Anterior cingulate cortex (tissue), 58 donors: Measurements from ENCODE around the gene WDR5B.
A peak's percentile ranks its signal among the peaks of the same experiment; 100 is the strongest.

Source experiments
- DNase-seq, 58 donors: peaks; one replicate each; lab custom pipeline; 2025; lab: John Stamatoyannopoulos, UW

The WDR5B gene

DNA sequence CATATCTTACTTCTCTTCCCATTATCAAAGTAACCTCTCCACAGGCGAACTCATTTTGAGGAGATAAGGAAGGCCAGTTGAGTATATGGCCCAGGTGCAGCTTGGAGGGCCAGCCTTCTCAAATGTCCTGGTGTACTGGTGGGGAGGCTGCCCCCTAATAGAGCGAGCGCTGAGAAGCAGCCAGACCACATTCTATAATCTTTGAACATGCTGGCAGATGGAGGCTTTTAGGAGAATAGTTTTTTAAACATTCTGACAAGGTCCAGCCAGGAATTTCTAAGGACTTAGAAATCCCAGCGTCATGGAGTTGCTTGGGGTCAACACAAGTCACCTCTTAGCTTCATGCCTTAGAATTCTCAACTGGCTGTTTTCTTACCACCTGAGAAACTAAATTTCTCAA is 5.8 kb downstream of the WDR5B start:
- no peak for DNase-seq

DNA sequence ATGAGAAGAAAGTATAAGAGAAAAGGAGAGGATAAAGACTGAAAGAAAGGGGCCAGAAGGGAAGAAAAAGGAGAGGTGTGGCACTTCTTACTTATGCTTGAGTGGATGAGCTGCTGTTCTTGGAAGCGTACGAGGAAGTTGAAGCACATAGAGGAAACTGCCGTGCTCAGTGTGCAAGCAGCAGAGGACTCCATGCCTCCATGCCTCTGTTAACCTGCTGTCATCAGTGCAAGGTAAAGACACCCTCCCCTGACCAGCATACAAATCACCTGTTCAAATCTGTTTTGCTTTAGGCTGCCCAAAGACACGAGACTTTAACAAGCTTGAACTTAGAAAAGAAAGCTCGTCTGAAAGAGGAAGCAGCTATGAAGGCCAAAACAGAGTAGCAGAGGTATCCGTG is 6.4 kb downstream of the WDR5B start:
- no peak for DNase-seq

DNA sequence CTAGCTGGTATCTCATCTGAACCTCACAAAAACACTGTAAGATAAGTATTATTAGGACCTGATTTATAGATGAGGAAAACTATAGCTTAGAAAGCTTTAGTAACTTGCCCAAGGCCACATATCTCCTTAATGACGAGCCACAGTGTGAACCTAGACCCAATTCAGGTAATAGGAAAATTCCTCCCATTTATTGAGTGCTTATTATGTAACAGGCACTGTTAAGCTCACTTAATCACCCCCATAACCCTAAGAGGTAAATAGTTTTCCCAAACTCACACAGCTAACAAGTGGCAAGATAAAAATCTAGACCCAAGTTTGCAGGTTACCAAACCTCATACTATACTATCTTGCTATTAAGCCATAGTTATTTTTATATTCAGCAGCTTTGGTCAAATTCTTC is 7.9 kb downstream of the WDR5B start:
- no peak for DNase-seq

DNA sequence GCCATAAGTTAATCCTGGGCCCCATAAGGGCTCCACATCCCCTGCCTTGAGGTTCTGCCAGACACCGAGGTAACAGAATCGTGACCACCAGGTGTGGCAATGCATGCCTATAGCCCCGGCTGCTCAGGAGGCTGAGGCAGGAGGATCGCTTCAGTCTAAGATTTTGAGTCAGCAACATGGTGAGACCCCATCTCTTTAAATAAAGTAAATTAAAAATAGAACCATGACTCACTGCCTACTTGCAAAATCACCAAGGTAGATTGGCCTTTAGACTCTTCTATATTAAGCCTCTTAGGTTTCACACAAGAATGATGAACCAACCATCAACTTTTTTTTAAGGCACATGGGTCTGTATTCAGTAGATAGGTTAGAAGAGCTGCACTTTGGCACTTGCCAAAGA is 9.7 kb downstream of the WDR5B start:
- DNase-seq, result no peak

DNA sequence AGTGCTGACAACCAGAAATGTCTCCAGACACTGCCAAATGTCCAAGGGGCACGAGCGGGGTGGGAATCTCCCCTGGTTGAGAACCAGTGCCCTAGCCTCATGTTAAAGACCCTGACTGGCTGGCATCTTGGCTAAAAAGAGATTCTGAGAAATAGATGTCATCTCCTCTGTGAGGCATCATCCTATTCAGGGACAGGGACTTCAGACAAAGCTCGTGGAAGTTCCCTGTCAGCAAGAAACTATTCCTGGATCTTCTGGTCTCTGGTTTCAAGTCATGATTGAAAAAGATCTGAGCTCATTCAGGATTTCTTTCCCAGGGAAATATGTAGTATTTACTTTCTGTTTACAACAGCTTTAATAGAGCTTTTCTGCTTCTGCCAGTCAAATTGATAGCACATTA is 10.8 kb downstream of the WDR5B start:
- no peak for DNase-seq

DNA sequence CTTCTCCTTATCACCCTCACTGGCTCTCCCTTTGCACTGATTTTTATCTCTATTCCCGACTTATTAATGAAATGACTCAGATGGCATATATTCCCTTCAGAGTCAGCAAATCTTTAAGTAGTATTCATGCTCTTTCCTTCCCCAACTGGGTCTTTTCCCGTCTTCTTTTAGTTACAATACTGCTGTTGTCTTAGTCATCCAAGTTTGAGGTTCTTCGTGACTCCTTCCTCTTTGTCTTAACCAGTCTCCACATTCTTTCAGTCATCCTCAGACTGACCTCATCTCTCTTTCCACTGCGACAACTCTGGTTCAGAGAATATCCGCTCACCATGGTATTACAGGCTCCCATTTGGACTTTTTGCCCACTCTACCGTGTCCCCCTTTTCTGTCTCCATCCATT is 12.4 kb downstream of the WDR5B start:
- no peak for DNase-seq

DNA sequence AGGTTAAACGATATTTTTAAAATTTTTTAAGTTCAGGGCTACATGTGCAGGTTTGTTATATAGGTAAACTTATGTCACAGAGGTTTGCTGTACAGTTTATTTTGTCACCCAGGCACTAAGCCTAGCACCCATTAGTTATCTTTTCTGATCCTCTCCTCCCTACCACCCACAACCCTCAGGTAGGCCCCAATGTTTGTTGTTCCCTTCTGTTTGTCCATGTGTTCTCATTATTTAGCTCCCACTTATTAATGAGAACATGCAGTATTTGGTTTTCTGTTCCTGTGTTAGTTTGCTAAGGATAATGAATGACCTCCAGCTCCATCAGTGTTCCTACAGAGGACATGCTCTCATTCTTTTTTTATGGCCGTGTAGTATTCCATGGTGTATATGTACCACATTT is 16.9 kb downstream of the WDR5B start:
- no peak for DNase-seq

DNA sequence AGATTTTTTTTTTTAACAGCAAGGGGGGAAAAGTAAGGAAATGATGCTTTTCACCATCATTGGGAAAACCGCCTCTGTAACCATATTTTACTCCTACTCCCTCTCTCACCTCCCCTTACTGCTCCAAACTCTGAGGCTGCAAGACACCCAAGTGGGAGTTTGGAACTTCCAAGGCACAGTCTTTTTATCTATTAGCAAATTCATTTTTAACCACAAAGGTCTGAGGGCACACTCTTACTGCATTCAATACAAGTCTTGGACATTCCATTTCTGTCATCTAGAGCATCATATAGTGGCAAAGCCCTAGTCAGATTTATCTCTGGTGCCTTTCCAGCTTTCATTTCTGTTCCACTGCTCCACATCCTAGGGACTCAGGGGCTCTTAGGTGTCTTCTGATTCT is 18.7 kb downstream of the WDR5B start:
- DNase-seq, result no peak

DNA sequence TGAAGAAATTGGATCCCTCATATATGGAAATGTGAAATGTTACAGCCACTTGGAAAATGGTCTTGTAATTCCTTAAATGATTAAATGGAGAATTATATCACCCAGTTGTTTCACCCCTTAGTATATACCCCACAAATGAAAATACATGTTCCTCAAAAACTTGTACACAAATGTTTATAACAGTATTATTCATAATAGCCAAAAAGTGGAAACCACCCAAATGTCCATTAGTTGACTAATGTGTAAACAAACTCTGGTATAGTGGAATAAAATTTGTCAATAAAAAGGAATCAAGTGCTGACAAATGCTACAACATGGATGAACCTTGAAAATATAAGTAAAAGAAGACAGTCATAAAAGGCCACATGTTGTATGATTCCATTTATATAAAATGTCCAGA is 19.4 kb downstream of the WDR5B start:
- no peak for DNase-seq

DNA sequence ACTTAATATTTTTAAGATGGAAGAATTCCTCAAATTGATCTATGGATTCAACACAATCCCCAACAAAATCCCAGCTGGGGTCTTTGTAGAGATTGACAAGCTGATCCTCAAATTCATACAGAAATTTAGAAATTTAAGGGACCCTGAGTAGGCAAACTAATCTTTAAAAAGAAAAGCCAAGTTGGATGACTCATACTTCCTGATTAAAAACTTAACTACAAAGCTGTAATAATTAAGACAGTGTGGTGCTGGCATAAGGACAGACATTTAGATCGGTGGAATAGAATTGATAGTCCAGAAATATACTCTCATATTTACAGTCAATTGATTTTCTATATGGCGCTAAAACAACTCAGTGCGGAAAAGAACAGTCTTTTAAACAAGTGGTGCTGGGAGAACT is 20.3 kb downstream of the WDR5B start:
- no peak for DNase-seq

DNA sequence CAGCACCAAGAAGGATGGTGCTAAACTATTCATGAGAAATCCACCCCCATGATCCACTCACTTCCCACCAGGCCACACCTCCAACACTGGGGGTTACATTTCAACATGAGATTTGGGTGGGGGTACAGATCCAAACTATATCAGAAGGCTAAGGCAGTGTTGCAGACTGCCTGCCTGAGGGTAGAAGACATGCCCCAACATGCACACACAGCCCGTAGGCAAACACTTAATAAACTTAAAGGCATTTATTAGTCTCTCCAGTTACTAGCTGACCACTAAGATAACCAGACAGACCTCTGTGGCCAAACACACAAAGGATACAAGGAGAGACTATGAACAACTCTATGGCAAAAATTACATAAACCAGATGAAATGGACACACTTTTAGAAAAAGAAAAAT is 21.7 kb downstream of the WDR5B start:
- no peak for DNase-seq

DNA sequence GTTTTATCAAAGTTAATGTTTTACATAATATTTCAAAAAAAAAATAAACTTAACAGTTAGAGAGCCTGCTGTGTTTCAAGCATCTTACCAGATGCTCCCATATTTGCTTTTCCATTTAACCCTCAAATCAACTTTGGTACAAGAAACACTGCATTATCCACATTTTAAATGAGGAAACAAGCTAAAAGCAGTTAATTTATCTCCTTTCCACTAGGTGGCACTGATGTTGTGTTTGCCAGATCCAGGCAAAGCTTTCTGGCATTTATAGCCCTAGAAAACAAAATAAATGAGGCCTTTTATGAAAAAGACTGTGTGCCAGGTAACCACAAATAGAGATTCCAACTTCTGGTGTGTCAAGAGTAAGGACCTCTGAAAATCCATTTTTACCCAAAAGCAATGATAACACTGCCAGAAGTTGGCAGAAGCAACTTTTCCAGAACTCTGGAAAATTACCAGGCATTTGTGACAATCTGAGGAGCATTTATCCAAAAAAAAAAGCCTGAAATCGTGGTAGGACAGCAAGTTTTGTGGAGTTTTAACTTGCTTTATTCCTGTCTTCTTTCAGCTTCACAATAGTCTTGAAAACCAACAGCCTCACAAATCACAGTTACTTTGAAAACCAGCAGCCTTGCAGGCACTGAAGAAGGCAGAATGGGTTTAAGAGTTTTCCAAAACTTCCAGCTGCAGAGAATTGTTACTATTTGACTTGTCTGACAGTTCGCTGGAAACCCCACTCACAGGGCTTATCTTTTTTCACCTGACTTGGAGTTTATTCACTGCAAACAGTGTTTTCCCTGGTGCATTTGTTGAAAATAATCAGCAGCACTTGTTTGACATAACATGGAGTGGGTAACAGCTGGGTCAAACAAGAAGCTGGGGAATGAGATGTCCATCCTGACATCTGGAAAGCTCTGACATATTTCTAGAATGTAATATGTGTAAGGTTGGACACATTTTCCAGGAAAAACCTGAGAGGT is 22.7 kb downstream of the WDR5B start:
- DNase-seq, result peak in 4 of 58 donors; percentile 1 to 11 (median 3)

DNA sequence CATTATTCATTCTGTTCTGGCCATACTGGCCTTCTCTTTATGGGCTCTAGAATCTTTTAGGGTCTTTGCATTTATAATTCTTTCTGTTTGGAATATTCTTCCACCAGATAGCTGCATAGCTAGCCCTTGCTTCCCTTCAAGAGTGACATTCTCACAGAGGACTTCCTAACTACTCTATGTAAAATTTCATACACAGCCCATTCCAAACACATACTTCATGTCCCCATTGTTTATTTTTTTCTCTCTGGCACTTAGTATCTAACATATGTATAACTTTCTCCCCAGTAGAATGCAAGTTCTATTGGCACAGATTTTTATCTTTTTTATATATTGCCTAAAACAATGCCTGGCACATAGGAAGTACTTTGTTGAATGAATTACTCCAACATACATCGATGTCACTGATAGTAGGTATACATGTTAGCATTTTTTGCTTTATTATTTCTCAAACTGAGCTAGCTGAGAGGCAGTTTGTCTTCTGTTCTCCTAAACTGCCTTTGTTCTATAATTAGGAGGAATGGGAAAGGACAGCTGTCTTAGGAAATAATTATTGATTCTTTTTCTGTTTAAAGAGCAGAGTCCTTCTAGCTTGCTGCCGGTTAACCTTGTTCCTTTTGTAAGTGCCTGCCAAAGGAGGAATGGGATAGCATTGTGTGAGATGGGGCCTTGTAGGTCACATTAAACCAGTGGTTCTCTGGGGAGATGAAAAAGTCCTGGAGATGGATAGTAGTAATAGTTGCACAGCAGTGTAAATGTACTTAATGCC is 24.0 kb downstream of the WDR5B start:
- no peak for DNase-seq

DNA sequence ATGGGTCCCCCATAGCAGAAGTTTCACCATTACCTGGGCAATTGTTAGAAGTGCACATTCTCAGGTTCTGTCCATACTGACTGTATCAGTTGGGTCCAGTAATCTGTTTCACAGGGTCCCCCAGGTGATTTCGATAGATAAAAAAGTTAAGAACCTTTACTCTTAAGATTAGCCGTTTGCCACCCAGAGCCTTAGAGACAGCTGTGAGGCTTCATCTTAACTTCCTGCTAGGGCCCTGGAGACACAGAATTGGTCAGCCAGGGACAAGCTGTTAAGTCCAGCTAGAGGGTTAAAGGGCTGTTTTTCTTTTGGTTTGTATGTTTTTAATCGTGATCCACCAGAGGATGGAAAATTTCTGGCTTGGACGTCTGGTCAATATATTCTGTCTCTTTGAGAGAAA is 25.2 kb downstream of the WDR5B start:
- no peak for DNase-seq

DNA sequence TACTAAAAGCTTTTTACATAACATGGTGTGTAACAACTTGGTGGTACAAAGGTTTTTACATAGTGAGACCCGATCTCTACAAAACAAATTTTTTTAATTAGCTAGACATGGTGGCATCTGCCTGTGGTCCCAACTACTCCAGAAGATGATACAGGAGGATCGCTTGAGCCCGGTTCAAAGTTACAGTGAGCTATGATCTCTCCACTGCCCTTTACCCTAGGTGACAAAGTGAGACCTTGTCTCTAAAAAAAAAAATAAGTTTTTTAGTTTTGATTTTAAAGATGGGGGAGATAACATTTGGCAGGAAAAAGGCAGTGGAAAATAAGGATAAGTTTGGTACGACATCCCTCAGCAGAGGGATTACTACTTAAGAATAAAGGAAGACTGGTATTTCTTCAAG is 26.0 kb downstream of the WDR5B start:
- no peak for DNase-seq

DNA sequence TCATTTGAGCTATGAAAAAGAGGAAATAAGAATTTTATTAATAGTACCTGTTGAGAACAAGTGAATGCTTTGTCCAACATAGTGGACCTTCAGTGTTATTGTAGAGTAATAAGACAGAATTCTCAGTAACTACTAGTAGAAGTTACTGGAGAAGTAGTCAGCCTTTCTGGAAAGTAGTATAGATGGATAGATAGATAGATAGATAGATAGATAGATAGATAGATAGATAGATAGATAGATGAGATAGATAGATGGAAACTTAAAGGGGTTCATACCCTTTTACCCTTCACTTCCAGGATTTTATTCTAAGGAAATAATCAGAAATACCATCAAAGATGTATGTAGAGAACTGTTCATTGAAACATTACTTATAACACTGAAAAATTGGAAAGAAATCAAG is 26.7 kb downstream of the WDR5B start:
- DNase-seq, result no peak

DNA sequence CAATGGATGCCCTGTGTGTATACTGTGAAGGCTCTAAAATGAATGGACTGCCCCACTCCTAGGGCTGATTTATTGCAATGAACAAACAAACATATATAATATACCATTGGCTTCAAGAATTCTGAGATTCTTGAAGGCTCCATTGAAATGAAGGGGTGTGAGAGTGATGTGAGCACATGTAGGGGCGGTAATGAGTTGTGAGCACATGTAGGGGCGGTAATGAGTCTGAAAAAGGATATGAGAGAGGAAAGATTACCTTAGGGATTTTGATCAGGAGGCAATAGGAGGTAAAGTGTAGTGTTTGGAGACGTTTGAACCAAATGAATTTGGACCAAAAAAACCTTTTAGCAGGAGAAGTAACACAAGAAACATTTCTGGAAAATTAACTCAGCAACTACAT is 28.2 kb downstream of the WDR5B start:
- DNase-seq, result no peak

DNA sequence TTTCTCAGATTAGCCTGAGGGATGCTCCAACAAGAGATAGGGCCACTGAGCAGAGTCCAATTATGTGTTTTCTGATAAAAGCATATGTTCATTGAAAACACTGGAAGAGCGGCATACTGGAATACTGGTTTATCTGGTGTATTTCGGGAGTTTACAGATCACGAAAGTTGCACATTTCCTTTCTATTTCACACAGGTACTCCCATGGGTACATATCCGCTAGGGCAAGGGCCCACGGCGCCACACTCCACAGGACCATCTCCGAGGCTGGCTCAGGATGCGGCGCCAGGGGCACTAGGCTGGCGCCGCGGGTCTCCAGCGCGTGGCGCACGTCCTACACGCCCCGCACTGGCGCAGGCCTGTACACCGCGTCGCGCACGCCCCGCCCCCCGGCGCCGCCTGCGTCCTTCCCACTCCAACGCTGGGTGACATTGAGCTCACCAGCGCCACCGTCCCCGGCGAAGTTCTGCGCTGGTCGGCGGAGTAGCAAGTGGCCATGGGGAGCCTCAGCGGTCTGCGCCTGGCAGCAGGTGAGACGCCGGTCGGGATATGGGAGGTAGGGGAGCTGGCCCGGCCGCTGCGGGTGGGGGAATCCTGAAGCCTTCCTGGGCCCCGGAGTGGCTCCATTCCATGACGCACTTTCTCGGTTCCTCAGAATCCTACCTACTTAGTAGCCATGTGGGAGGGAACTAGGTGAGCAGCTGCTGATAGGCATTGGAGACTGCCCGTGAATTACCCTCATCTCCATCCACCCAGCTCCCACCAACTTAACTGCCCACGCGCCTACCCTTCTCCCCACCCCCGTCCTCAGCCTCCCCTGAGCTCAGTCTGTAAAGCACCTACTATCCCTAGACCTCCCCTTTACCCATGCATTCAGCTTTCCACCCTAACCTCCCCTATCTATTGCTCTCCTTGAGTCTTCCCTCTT is 31.8 kb downstream of the WDR5B start, which contains the start of gene FAM162A:
Gene FAM162A (plus strand): TSS at position 412 of the 927 bp plus-strand sequence. CDS start 84 bp downstream, at position 496.
- peak; percentile 51 to 95 (median 90) for DNase-seq

DNA sequence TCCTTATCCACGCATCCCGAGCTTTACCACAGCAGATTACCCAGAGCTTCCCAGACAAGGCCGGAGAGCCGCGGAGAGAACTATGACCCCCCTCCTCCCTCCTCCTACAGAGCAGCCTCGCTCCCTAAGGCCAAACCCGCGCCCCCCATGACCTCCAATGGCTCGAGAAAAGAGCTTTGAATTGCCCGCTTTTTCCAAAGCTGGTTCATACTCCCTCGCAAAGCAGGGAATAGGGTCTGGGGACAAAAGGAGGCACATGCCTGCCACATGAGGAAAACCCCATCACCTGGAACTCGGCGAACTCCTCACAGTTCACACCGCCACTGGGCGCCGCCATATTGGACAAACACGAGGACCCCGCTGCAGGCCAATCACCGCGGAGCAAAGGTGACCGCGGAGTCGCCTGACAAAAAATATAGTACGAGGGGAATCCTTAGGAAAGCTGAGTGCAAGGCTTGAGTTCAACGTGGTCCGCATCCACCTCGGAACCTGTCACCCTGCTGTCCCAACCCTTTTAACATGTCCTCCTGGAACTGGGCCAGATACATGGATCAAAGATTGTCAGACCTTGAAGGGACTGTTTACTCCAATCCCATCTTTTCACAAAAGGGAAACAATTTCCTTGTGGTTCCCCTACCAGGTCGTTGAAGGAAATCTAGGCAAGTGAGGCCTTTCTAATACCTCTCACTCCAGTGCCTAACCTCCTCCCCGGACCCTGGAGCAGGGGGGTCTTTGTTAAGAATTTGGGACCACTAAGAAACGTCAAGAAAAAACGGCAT is 32.8 kb downstream of the WDR5B start, which contains the start of gene MIX23:
Gene MIX23 (minus strand): TSS at position 344 of the 779 bp plus-strand sequence. CDS start 7 bp downstream, at position 337.
- DNase-seq, result peak; percentile 33 to 89 (median 76)
